Measurements from ENCODE around the gene FSHR.

FSHR gene, protein sequence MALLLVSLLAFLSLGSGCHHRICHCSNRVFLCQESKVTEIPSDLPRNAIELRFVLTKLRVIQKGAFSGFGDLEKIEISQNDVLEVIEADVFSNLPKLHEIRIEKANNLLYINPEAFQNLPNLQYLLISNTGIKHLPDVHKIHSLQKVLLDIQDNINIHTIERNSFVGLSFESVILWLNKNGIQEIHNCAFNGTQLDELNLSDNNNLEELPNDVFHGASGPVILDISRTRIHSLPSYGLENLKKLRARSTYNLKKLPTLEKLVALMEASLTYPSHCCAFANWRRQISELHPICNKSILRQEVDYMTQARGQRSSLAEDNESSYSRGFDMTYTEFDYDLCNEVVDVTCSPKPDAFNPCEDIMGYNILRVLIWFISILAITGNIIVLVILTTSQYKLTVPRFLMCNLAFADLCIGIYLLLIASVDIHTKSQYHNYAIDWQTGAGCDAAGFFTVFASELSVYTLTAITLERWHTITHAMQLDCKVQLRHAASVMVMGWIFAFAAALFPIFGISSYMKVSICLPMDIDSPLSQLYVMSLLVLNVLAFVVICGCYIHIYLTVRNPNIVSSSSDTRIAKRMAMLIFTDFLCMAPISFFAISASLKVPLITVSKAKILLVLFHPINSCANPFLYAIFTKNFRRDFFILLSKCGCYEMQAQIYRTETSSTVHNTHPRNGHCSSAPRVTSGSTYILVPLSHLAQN

GRCh38 chr2:49154140-49154539 lies at the start of gene FSHR:
TSS of gene FSHR (minus strand) at chr2:49154515. CDS start at chr2:49154417, 98 bp downstream.
- in situ Hi-C loops (cut with MboI; ENCODE audit: low sequenced_read_pairs) = no loop called here

- in situ Hi-C loops (cut with MboI; ENCODE audit: low sequenced_read_pairs) = no loop called here
Observed at GRCh38 chr2:49199266-49199665, 45.0 kb upstream of the FSHR start.

GRCh38 chr2:49194701-49195100 lies 40.4 kb upstream of the FSHR start:
- in situ Hi-C loops (cut with MboI; ENCODE audit: low sequenced_read_pairs) = no loop called here

- in situ Hi-C loops (cut with MboI; ENCODE audit: low sequenced_read_pairs) = no loop called here
Observed at GRCh38 chr2:49192036-49192435, 37.7 kb upstream of the FSHR start.

DNA sequence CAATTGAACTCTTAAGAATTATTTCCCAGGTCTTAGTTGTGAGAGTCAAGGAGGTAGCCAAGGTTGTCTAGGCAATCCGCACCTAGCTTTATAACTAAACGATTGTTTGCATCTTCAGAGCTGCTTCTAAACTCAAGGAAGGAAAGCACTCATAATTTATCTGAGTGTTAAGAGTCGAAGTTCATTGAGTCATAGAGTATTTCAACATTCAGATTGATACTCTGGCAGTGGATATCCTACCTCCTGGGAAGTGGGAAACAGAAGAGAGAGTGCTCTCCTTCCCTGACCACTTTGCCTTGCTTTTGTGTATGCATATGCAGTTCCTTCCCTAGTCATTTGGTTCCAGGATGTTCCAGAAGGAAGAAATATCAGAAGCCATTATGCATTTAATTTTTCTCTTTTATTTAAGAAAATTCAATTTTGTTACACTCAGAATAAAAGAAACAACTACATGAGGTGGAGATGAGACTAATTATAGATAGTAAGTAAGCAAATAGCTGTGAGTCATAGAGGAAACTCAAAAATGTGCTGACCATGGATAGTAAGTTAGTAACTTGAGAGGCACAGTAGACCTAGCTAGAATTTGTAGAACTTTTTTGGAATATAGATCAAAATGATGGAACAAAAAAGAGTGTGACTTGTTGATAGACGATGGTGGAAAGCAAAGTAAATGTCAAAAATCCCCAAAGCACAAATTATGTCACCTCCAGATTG lies 35.4 kb upstream of the FSHR start:
- in situ Hi-C loops (cut with MboI; ENCODE audit: low sequenced_read_pairs) = no loop called here

DNA sequence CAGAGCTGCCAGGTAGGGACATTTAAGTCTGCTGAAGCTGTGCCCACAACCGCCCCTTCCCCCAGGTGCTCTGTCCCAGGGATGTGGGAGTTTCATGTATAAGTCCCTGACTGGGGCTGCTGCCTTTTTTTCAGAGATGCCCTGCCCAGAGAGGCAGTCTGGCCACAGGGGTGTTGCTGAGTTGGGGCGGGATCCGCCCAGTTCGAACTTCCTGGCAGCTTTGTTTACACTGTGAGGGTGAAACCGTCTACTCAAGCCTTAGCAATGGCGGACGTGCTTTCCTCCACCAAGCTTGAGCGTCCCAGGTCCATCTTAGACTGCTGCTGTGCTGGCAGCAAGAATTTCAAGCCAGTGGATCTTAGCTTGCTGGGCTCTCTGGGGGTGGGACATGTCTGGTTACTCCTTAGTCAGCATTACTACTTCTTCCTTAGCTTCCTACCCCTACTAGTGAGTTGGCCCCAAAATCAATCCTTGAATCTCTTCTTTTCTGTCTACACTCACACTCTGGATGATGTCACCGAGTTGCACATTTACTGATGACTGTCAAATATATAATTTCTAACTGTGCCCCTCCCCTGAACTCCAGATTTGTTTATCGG lies 31.8 kb upstream of the FSHR start:
- in situ Hi-C loops (cut with MboI; ENCODE audit: low sequenced_read_pairs) = no loop called here

DNA sequence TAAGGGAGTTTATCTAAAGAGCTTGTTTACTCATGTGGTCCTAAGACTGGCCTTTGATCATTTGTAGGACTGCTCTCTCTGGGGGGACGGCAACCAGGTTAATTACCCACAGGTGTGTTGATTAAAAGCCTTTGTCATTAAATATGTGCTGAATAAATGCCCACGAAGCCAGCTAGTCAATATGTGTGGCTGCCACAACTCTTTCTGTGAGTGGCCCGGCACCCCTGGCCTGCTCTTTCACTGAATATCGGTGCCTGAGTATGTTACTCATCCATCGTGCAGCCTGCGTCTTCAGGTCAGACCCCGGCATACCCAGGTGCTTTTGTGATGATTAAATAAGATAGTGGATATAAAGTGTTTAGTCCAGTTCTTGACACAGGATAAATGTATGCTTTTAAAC lies 24.3 kb upstream of the FSHR start:
- in situ Hi-C loops (cut with MboI; ENCODE audit: low sequenced_read_pairs) = no loop called here

- in situ Hi-C loops (cut with MboI; ENCODE audit: low sequenced_read_pairs) = no loop called here
Observed at GRCh38 chr2:49177194-49177593, 22.9 kb upstream of the FSHR start.

DNA sequence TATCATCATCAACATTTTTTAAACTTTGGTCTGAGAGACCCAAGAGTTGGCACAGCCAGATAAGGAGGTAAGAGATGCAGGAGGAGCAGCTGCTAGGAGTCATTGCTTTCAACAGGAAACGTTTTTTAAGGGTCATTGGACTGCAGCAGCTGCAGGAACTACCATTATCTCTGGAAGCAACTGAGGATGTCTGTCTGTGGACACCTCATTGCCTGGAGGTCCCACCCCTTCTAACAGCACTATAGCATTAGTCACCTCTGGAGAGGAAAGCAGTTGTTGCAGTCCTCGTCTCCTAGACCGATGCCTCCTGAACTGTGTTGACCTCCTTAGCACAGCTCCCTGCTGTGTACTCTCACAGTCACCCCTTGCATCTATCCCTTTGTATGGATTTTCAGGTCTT lies 21.5 kb upstream of the FSHR start:
- in situ Hi-C loops (cut with MboI; ENCODE audit: low sequenced_read_pairs) = no loop called here

DNA sequence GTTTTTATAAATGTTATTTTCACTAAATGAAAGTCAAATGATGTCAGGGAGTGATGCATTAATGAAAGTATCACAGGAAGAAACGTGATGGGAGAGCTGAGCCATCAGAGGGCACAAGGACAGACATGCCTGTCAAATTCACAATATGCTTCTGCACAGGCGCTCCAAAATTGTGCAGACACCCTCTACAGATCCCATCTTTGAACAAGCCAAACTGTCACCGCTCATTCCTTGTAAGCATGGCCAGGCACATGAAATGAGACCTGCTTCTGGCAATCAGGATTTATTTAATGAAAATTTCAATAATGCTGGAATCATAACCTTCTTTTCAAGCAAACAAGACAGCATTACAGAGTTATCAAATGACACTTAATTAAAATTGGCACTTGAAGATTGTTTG lies 20.4 kb upstream of the FSHR start:
- in situ Hi-C loops (cut with MboI; ENCODE audit: low sequenced_read_pairs) = no loop called here

DNA sequence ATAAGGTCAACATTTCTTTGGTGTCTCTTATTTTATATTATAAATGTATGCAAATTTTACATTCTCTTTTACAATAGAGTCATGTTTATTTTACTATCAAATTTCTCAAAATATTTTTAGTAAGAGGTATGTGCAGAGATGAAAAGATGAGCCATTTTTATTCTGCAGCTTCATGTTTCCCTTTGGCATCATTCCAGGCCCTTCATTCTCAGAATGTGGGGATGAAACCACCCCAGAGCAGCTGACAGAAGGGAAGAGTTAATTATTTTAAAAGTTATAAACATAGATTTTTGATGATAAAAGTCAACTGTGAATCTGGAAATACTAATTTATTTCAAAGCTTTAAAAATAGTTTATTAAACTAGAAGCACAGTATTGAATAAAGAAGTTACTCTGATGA lies 12.8 kb upstream of the FSHR start:
- in situ Hi-C loops (cut with MboI; ENCODE audit: low sequenced_read_pairs) = no loop called here

DNA sequence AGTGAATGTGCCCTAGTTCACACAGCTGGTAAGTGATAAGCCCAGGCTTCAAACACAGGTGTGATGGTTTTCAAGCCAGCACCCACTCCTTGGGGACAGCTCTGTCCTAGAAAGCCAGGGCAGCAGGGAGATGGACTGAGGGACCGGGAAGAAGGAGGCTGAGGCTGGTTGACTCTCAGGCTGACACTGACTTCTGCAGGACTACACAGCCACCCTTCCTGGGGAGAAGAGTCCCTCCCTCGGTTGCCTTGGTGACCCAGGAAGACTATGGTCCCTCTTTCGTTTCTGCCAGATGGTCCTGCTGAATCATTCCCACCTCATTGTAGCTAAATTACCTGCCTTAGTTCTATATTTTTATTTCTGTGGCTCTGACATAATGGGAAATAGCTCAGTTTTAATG lies 11.3 kb upstream of the FSHR start:
- in situ Hi-C loops (cut with MboI; ENCODE audit: low sequenced_read_pairs) = no loop called here

GRCh38 chr2:49164729-49165128 lies 10.4 kb upstream of the FSHR start:
- in situ Hi-C loops (cut with MboI; ENCODE audit: low sequenced_read_pairs) = no loop called here

DNA sequence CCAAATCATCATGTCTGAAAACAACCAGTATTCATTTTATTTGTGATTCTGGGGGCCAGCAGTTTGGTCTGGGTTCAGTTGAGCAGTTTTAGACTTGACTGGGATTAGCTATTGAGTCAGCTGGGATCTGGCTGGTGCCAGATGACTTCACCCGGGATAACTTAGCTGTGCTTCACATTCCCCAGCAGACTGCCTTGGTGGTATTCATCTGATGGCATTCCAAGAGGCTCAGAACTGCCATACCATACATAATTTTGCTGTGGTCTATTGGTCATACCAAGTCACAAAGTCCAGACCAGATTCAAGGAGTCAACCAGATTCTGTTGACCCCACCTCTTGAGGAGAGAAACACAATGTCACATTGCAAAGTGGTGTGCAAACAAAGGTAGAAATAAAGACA lies 7.8 kb upstream of the FSHR start:
- in situ Hi-C loops (cut with MboI; ENCODE audit: low sequenced_read_pairs) = no loop called here

- in situ Hi-C loops (cut with MboI; ENCODE audit: low sequenced_read_pairs) = no loop called here
Observed at GRCh38 chr2:49154891-49155290, 576 bp upstream of the FSHR start.

GRCh38 chr2:49153252-49153651 lies 1.1 kb downstream of the FSHR start:
- in situ Hi-C loops (cut with MboI; ENCODE audit: low sequenced_read_pairs) = no loop called here

GRCh38 chr2:49152824-49153223 lies 1.5 kb downstream of the FSHR start:
- in situ Hi-C loops (cut with MboI; ENCODE audit: low sequenced_read_pairs) = no loop called here

- in situ Hi-C loops (cut with MboI; ENCODE audit: low sequenced_read_pairs) = no loop called here
Observed at GRCh38 chr2:49146401-49146800, 7.9 kb downstream of the FSHR start.

- in situ Hi-C loops (cut with MboI; ENCODE audit: low sequenced_read_pairs) = no loop called here
Observed at GRCh38 chr2:49131801-49132200, 22.5 kb downstream of the FSHR start.

- in situ Hi-C loops (cut with MboI; ENCODE audit: low sequenced_read_pairs) = no loop called here
Observed at GRCh38 chr2:49129034-49129433, 25.3 kb downstream of the FSHR start.

DNA sequence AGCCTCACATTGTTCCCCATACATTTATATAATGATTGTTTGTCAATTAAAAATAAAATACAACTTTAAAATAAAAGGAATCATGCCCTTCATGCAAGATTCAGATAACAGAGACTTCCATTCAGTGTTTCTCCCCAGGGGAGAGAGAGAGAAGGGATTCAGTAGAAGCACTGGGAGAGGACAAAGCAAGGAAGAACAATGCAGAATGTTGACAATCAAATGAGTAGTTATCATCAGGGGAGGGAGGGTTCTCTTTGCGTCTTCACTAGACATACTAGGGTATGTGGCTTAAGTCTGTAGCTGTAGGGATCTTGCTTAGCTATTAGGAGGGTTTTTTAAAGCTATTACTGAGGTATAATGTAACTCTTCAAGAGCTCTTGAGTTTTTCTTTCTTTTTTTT lies 30.7 kb downstream of the FSHR start:
- in situ Hi-C loops (cut with MboI; ENCODE audit: low sequenced_read_pairs) = no loop called here

Data from HL-60/S4 treated with retinoic acid at 250 ng/mL for 4 days and 3 days (cell line).